ENCODE results near the gene OR8S1.
"Not testable (repeated sequence)": the region's sequence is repeated elsewhere in the genome, so short reads cannot be mapped to it uniquely, and the experiment has no call there.

The OR8S1 gene

GRCh38 chr12:48525332-48525731 lies at the start of gene OR8S1:
TSS of gene OR8S1 (plus strand) at chr12:48525632. CDS start at chr12:48525632, 0 bp downstream.
- no peak for DNase-seq

GRCh38 chr12:48482198-48482597 lies 43.2 kb upstream of the OR8S1 start, which contains the start of gene C12orf54:
TSS of gene C12orf54 (plus strand) at chr12:48482498. CDS start at chr12:48483297, 799 bp downstream.
- no peak for DNase-seq

GRCh38 chr12:48482930-48483329 lies 42.5 kb upstream of the OR8S1 start:
- DNase-seq: no peak

GRCh38 chr12:48486261-48486660 lies 39.2 kb upstream of the OR8S1 start:
- DNase-seq: no peak

- DNase-seq: no peak
These were observed 38.8 kb upstream of the OR8S1 start for GRCh38 chr12:48486679-48487078.

GRCh38 chr12:48489012-48489411 lies 36.4 kb upstream of the OR8S1 start:
- no peak for DNase-seq

GRCh38 chr12:48489456-48489855 lies 36.0 kb upstream of the OR8S1 start:
- not testable (repeated sequence) for DNase-seq

- not testable (repeated sequence) for DNase-seq
These were observed 25.2 kb upstream of the OR8S1 start for GRCh38 chr12:48500281-48500680.

- not testable (repeated sequence) for DNase-seq
These were observed 18.6 kb upstream of the OR8S1 start for GRCh38 chr12:48506836-48507235.

- DNase-seq: no peak
These were observed 16.4 kb upstream of the OR8S1 start for GRCh38 chr12:48508987-48509386.

GRCh38 chr12:48510111-48510510 lies 15.3 kb upstream of the OR8S1 start:
- no peak for DNase-seq

- no peak for DNase-seq
These were observed 12.6 kb upstream of the OR8S1 start for GRCh38 chr12:48512855-48513254.

- DNase-seq: no peak
These were observed 10.7 kb upstream of the OR8S1 start for GRCh38 chr12:48514728-48515127.

GRCh38 chr12:48520381-48520780 lies 5.1 kb upstream of the OR8S1 start:
- not testable (repeated sequence) for DNase-seq

- DNase-seq: no peak
These were observed 2.6 kb downstream of the OR8S1 start for GRCh38 chr12:48527891-48528670.

GRCh38 chr12:48532601-48533000 lies 7.2 kb downstream of the OR8S1 start:
- DNase-seq: no peak

- no peak for DNase-seq
These were observed 11.2 kb downstream of the OR8S1 start for GRCh38 chr12:48536602-48537001.

GRCh38 chr12:48542300-48542928 lies 17.0 kb downstream of the OR8S1 start:
- DNase-seq: peak in 21 of 56 donors; percentile 0 to 44 (median 5)

- DNase-seq: no peak
These were observed 20.5 kb downstream of the OR8S1 start for GRCh38 chr12:48545833-48546469.

GRCh38 chr12:48547012-48547411 lies 21.6 kb downstream of the OR8S1 start:
- DNase-seq: not testable (repeated sequence)

GRCh38 chr12:48551636-48552035 lies 26.2 kb downstream of the OR8S1 start:
- DNase-seq: not testable (repeated sequence)

- not testable (repeated sequence) for DNase-seq
These were observed 28.4 kb downstream of the OR8S1 start for GRCh38 chr12:48553666-48554343.
